Hematopoietic multipotent progenitor cell treated with erythropoietin and hydrocortisone succinate and interleukin-3 and kit ligand, for 8 days (in vitro differentiated cells): ENCODE results near the gene GYS2.

ENCODE experiments used
- DNase-seq: peaks from one replicate; pipeline ENCODE4 v3.0.0-alpha.2; 2015

The GYS2 gene

DNA sequence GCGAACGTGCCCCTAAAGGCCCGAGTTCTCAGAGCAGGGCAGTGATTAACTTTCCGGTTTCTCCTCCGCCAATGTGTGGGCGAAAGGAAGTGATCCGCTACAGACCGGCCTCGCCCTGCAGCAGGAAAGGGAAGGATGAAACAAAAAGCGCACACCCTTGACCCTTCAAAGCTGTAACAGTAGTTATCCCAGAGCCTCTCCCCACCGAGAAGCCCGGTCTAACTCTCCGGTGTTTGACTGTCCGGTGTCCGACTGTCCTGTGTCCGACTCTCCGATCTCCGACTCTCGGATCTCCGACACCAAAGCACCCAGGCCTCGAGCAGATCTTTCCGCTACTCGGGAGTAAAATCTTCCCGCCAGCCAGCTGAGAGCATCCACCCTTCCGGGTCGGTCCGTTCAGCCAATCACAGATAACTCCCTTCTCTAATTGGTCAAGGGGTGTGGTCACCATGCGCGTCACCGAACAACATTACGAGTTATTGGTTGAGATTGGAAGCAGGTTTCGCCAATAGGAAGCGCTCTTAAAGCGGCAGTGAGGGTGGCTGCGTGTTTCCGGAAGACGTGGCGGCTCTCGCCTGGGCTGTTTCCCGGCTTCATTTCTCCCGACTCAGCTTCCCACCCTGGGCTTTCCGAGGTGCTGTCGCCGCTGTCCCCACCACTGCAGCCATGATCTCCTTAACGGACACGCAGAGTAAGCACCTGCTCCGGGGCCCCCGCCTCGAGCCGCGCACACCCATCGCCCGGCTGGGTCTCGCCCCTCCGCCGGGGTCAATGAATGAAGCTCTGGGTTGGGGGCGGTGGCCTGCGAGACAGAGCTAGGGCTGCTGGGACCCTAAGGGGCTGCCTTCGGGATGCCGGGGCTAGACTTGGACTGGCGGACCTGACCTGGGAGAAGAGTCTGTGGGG is 103.1 kb downstream of the GYS2 start, which contains the start of the genes GOLT1B and RECQL:
GOLT1B (plus strand) TSS at position 532 of the 906 bp plus-strand sequence; CDS start at position 667, 135 bp downstream.
RECQL (minus strand) TSS at position 378 of the 906 bp plus-strand sequence. CDS start 2,065 bp downstream, outside the sequence.
- peak; percentile 99 for DNase-seq

DNA sequence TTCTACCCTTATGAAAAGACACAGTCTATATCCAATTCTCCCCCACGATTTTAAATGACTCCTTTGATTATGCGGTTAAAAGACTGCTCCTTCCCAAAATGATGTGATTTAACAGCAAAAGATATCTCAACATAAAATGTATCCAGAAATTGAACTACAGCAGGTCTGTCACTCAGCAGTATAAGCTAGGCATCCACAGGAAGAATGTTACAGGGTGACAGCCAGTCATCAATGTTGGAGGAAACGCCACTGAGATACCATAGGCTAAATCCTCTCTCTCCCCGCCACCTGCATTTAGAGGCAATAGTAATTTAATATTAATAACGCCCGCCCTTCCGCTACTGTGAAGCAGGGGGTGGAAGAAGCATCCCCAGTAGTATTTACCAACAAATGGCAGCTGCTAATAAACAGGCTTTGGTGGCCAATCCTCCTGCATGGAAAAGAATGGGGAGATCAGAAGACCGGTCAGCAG is 103.8 kb downstream of the GYS2 start:
- DNase-seq: no peak

DNA sequence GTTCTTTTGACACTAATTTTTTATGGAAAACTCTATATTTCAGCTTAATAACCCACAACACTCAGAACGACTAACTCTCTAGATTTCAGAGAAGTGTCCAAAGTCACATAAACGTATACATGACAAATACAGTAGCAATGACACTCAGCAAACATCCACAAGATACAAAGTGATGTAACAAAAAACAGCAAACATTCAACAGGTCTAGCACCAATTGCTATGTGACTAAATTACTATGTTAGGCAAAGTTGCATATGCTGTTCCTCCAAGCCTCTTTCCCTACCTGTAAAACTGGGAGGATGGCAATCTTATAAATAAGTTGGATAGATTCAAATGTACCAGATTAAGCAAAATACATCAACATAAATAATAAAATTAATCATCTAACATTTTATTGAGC is 104.9 kb downstream of the GYS2 start:
- no peak for DNase-seq
